ENCODE results near the gene SDHB. TPM values are rescaled to one million over a fixed set of nuclear protein-coding genes. Genes with fewer than 3 reads are reported as not detected.

The SDHB gene
- total and polyA plus RNA-seq, 2 of the 8 experiments (the other 6 are each of a cell fraction or from before 2014, with no cell fraction given), result 84.0 to 98.7 TPM

- no peak for TF ChIP-seq GTF2F1 (IDR thresholded peaks at IDR 0.05; ENCODE audit: borderline replicate concordance, low read depth, low read length)
These were observed 6.5 kb upstream of the SDHB start (continued) for GRCh38 chr1:17060306-17060749.
